NCI-H1105 (cell line): Measurements from ENCODE around the gene HSPA12A.
A peak's percentile ranks its signal among the peaks of the same experiment; 100 is the strongest.

ENCODE experiments used
- DNase-seq: peaks from one replicate; lab custom pipeline; 2025; lab: John Stamatoyannopoulos, UW

HSPA12A gene, protein sequence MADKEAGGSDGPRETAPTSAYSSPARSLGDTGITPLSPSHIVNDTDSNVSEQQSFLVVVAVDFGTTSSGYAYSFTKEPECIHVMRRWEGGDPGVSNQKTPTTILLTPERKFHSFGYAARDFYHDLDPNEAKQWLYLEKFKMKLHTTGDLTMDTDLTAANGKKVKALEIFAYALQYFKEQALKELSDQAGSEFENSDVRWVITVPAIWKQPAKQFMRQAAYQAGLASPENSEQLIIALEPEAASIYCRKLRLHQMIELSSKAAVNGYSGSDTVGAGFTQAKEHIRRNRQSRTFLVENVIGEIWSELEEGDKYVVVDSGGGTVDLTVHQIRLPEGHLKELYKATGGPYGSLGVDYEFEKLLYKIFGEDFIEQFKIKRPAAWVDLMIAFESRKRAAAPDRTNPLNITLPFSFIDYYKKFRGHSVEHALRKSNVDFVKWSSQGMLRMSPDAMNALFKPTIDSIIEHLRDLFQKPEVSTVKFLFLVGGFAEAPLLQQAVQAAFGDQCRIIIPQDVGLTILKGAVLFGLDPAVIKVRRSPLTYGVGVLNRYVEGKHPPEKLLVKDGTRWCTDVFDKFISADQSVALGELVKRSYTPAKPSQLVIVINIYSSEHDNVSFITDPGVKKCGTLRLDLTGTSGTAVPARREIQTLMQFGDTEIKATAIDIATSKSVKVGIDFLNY

DNA sequence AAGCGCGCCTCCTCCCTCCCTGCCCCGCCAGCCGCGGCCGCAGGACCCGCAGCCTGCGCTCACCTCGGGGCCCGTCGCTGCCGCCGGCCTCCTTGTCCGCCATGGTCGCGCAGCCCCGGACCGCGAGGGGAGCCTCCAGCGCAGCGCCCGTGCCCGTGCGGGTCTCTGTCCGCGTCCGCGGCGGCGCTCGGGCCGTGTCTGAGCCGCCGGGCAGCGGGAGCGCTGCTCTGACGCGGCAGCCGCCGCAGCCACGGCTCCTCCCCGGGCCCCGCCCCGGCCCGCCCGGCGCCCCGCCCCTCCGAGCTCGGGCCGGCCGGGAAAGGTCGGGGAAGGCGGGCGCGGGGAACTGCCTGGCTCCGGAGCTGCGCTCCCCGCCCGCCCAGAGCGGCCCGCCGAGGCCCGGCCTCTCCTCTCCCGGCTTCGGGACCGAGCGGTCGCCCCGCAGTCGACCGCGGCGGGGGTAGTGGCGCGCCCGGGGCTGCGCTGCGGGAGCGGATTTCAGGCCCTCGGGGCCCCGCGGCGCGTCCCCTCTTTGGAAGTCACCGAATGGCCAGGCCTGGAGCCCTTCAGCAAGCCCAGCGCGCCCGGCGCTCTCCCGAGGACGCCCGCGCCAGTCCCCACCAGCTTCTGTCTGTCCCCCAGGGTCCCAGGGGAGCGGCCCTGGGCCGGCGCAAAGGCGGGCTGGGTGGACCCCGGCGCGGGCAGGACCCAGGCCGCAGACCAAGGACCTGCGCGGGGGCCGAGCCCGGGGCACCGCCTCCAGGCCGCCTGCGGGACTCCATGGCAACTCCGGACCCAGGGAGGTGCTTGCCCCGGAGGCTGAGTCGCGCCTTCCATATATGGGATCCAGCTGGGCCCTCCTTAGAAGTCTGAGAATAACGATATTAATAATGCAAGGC is at the start of gene HSPA12A:
TSS of gene HSPA12A (minus strand) at position 200 of the 899 bp plus-strand sequence. CDS start at position 103, 97 bp downstream.
- peak; percentile 34 for DNase-seq

GRCh38 chr10:116791241-116791640 is 48.9 kb upstream of the HSPA12A start:
- no peak for DNase-seq

- peak; percentile 44 for DNase-seq
Measured at GRCh38 chr10:116787893-116788665, 45.7 kb upstream of the HSPA12A start.

- no peak for DNase-seq
Measured at GRCh38 chr10:116787053-116787659, 44.8 kb upstream of the HSPA12A start.

DNA sequence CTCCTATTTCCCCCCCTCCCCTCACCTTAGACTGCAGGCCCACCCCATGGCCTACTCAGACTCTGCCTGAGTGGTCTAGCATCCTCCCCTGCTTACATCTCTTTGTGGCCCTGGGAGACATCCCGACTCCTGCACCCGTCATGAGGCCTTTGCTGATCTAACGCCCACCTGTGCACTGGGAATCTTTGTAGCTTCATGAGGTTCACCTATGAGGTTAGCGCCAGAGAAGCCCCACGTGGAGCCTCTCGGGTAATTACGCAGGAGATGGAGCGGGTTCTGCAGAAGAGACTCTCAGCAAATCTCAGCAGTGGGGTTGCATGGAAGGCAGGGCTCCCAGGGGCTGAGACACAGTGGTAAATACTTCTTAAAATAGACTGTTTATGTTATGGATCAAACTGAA is 43.5 kb upstream of the HSPA12A start:
- DNase-seq = no peak

- DNase-seq = no peak
Measured at GRCh38 chr10:116785282-116785681, 42.9 kb upstream of the HSPA12A start.

- DNase-seq = no peak
Measured at GRCh38 chr10:116784651-116785050, 42.3 kb upstream of the HSPA12A start.

GRCh38 chr10:116784035-116784434 is 41.7 kb upstream of the HSPA12A start:
- DNase-seq = no peak

- DNase-seq = no peak
Measured at GRCh38 chr10:116783011-116783655, 40.8 kb upstream of the HSPA12A start.

GRCh38 chr10:116781370-116781884 is 39.1 kb upstream of the HSPA12A start:
- DNase-seq = no peak

DNA sequence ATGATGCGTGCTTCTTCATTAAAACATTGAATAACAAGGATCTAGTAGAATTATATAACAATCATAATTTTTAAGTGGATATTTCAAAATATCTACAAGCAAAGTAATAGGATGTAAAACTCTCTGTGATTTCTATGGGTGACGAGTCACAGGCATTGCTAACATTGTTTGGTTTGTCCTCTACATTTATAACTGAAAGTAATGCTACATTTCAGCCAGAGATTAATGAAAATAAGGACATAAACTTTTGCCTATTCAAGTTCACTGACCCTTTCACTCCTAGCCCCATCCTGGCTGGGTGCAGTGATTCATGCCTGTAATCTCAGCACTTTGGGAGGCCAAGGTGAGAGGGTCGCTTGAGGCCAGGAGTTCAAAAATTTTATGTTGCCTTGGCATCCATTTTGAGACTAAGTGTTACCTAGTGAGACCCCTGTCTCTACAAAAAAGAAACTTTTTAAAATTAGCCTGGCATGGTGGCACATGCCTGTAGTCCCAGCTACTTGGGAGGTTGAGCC is 38.4 kb upstream of the HSPA12A start:
- DNase-seq = no peak

GRCh38 chr10:116779076-116779687 is 36.8 kb upstream of the HSPA12A start:
- DNase-seq = no peak

- no peak for DNase-seq
Measured at GRCh38 chr10:116777006-116777405, 34.6 kb upstream of the HSPA12A start.

GRCh38 chr10:116775488-116776400 is 33.4 kb upstream of the HSPA12A start:
- no peak for DNase-seq

- DNase-seq = peak; percentile 6
Measured at GRCh38 chr10:116774728-116775151, 32.4 kb upstream of the HSPA12A start.

- DNase-seq = no peak
Measured at GRCh38 chr10:116772909-116773705, 30.7 kb upstream of the HSPA12A start.

DNA sequence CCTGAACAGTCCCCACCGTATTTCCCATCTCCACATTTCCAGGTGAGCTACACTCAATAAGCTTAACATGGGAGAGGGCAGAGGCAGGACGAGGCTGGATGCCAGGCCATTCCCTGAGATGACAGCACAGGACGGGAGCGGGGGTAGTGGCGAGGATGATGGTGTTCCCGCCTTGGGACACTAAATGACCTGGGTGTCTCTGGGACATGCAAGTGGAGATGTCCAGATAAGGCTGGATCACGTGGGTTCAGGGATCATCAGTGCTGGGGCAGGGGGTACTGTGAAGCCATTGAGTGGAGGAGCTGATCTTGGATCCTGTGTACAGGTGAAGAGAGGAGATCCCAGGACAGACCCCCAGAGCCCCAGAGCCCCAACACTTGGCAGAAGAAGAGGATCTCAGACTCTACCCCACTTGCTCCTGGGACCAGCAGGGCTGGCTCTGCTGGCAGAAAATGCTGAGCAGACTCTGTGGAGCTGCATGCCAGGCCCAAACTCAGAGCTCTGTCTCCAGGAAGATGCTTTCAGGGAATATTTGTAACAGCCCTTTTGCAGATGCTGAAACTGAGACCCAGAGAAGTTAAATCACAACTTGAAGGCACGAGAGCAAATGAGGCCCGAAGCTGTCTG is 29.7 kb upstream of the HSPA12A start:
- DNase-seq = no peak
